GM10248 (cell line): ENCODE measurements around the gene KANSL1.

Experiments used
- CTCF ChIA-PET: fragments of 300-600 bp; sonication (Branson Sonifier 250); formaldehyde crosslinking; extraction: SDS; loops from one replicate; lab custom pipeline; 2021; ENCODE audit warnings: antibody characterized with exemption; lab: Yijun Ruan, JAX
- POLR2A ChIA-PET: fragments of 350-650 bp; sonication (Branson Sonifier 250); formaldehyde crosslinking; extraction: SDS; loops from one replicate; lab custom pipeline; 2020; ENCODE audit warnings: antibody characterized with exemption; lab: Yijun Ruan, JAX
- DNase-seq: peaks from one replicate; pipeline ENCODE4 v3.0.0; 2012; ENCODE audit errors: extremely low spot score
- TF ChIP-seq, protein P1 (sequence below): IDR thresholded peaks from 2 replicates; pipeline ENCODE4 v1.5.1; 2012; ENCODE audit warnings: mild to moderate bottlenecking, low read depth; ENCODE audit errors: extremely low read depth, missing control alignments, control extremely low read depth

The KANSL1 gene

GRCh38 chr17:46027976-46028325 is 165.3 kb downstream of the KANSL1 start:
- ChIA-PET POLR2A (no interaction called here), CTCF (interaction anchor here (1.3 to 1.7 kb wide), 3 partner anchors 12 to 25 kb away, joined by 3 read pairs; no protein-coding TSS in a partner anchor)
- DNase-seq, result no peak
- TF ChIP-seq, protein P1, sequence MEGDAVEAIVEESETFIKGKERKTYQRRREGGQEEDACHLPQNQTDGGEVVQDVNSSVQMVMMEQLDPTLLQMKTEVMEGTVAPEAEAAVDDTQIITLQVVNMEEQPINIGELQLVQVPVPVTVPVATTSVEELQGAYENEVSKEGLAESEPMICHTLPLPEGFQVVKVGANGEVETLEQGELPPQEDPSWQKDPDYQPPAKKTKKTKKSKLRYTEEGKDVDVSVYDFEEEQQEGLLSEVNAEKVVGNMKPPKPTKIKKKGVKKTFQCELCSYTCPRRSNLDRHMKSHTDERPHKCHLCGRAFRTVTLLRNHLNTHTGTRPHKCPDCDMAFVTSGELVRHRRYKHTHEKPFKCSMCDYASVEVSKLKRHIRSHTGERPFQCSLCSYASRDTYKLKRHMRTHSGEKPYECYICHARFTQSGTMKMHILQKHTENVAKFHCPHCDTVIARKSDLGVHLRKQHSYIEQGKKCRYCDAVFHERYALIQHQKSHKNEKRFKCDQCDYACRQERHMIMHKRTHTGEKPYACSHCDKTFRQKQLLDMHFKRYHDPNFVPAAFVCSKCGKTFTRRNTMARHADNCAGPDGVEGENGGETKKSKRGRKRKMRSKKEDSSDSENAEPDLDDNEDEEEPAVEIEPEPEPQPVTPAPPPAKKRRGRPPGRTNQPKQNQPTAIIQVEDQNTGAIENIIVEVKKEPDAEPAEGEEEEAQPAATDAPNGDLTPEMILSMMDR, result no peak

GRCh38 chr17:46027048-46027975 is 165.9 kb downstream of the KANSL1 start:
- CTCF ChIA-PET, result interaction anchor here (1.4 kb wide), 1 partner anchor 17 kb away, joined by 3 read pairs; no protein-coding TSS in a partner anchor
- POLR2A ChIA-PET, result no interaction called here
- TF ChIP-seq, protein P1, result no peak
- no peak for DNase-seq

DNA sequence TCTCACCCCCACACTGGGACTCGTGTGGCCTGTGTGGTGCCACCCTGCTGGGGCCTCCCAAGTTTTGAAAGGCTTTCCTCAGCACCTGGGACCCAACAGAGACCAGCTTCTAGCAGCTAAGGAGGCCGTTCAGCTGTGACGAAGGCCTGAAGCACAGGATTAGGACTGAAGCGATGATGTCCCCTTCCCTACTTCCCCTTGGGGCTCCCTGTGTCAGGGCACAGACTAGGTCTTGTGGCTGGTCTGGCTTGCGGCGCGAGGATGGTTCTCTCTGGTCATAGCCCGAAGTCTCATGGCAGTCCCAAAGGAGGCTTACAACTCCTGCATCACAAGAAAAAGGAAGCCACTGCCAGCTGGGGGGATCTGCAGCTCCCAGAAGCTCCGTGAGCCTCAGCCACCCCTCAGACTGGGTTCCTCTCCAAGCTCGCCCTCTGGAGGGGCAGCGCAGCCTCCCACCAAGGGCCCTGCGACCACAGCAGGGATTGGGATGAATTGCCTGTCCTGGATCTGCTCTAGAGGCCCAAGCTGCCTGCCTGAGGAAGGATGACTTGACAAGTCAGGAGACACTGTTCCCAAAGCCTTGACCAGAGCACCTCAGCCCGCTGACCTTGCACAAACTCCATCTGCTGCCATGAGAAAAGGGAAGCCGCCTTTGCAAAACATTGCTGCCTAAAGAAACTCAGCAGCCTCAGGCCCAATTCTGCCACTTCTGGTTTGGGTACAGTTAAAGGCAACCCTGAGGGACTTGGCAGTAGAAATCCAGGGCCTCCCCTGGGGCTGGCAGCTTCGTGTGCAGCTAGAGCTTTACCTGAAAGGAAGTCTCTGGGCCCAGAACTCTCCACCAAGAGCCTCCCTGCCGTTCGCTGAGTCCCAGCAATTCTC is 166.8 kb downstream of the KANSL1 start:
- TF ChIP-seq, protein P1, result no peak
- CTCF ChIA-PET, result interaction anchor here (1.1 to 1.4 kb wide), 3 partner anchors 10 to 24 kb away, joined by 3 to 5 read pairs (median 3); no protein-coding TSS in a partner anchor
- POLR2A ChIA-PET, result no interaction called here
- DNase-seq, result no peak

DNA sequence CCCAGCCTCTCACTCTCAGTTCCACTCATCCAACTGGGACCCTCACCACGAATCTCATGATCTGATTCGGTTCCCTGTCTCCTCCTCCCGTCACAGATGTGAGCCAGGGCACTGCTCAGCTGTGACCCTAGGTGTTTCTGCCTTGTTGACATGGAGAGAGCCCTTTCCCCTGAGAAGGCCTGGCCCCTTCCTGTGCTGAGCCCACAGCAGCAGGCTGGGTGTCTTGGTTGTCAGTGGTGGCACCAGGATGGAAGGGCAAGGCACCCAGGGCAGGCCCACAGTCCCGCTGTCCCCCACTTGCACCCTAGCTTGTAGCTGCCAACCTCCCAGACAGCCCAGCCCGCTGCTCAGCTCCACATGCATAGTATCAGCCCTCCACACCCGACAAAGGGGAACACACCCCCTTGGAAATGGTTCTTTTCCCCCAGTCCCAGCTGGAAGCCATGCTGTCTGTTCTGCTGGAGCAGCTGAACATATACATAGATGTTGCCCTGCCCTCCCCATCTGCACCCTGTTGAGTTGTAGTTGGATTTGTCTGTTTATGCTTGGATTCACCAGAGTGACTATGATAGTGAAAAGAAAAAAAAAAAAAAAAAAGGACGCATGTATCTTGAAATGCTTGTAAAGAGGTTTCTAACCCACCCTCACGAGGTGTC is 167.6 kb downstream of the KANSL1 start:
- no peak for DNase-seq
- TF ChIP-seq, protein P1, result no peak
- CTCF ChIA-PET, result interaction anchor here (1.1 to 1.4 kb wide), 3 partner anchors 9 to 23 kb away, joined by 3 to 5 read pairs (median 3); no protein-coding TSS in a partner anchor
- POLR2A ChIA-PET, result interaction anchor here (0.7 kb wide), 1 partner anchor 794 kb away, joined by 6 read pairs; no protein-coding TSS in a partner anchor

DNA sequence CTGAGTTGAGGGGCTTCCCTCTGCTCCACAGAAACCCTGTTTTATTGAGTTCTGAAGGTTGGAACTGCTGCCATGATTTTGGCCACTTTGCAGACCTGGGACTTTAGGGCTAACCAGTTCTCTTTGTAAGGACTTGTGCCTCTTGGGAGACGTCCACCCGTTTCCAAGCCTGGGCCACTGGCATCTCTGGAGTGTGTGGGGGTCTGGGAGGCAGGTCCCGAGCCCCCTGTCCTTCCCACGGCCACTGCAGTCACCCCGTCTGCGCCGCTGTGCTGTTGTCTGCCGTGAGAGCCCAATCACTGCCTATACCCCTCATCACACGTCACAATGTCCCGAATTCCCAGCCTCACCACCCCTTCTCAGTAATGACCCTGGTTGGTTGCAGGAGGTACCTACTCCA is 168.2 kb downstream of the KANSL1 start:
- ChIA-PET POLR2A (no interaction called here), CTCF (interaction anchor here (1.4 kb wide), 1 partner anchor 8 kb away, joined by 3 read pairs; no protein-coding TSS in a partner anchor)
- TF ChIP-seq, protein P1, result no peak
- no peak for DNase-seq
